ENCODE measurements around the gene NME5. TPM values are rescaled to one million over a fixed set of nuclear protein-coding genes. Genes with fewer than 3 reads are reported as not detected.
"Not testable (repeated sequence)": the region's sequence is repeated elsewhere in the genome, so short reads cannot be mapped to it uniquely, and the experiment has no call there.

NME5 gene
- total RNA-seq, 1 experiment from 2014 or later: 1.2 TPM

DNA sequence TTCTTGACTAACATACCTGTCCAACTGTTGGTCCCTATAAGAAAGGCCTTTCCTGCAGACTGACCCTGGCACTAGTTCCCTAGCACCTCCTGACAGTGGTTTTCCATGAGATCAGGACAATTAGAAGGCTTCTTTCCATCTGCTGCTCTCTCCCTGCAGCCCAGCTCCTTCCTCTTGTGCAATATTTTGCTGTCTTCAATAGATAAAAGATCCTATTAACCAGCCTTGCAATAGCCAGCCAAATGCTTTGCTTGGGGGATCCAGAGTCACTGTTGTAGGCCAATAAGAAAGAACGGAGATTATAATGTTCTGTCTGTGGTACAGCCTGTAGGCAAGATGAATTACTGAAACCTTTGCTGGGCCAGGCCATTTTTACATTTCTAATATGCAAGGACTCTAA, 18.4 kb upstream of the NME5 start:
- H3K27me3 ChIP-seq (ENCODE audit: control insufficient read depth, insufficient read depth, low read length): no peaks in the 10 kb centered on the region
- H3K36me3 ChIP-seq (replicated peaks; ENCODE audit: control insufficient read depth, insufficient read depth, low read length): peaks cover 31% of the 10 kb centered on the region
- no peak for DNase-seq
- no peak overlapping the region for H3K4me3 ChIP-seq (ENCODE audit: insufficient read depth, low read depth, low read length)

- peaks cover 22% of the 10 kb centered on the region for H3K36me3 ChIP-seq (replicated peaks; ENCODE audit: control insufficient read depth, insufficient read depth, low read length)
- H3K27me3 ChIP-seq (ENCODE audit: control insufficient read depth, insufficient read depth, low read length); H3K4me3 ChIP-seq (ENCODE audit: insufficient read depth, low read depth, low read length); DNase-seq: not testable (repeated sequence)
Observed at GRCh38 chr5:138155977-138156376, 16.7 kb upstream of the NME5 start.

DNA sequence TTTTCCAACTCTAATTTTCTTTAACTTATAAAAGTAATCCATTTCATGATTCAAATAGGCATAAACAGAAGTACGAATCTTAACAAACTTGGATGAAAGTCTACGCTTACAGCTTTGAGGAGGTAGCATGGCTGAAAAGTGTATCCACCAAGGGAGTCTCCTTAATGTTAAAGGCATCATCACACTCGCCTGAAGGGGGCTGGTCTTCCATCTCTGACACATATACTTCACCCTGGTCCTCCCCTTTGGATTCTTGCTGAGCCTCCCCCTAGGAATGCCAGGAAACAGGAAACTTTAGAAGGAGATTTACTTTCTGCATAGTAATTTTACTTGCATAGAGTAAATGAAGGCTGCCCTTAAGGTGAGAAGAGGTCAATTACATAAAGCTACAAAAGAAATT, 10.3 kb upstream of the NME5 start:
- DNase-seq: peak; percentile 33
- H3K4me3 ChIP-seq (ENCODE audit: insufficient read depth, low read depth, low read length): no peak overlapping the region
- no peaks in the 10 kb centered on the region for H3K27me3 ChIP-seq (ENCODE audit: control insufficient read depth, insufficient read depth, low read length)
- no peaks in the 10 kb centered on the region for H3K36me3 ChIP-seq (replicated peaks; ENCODE audit: control insufficient read depth, insufficient read depth, low read length)

- no peaks in the 10 kb centered on the region for H3K36me3 ChIP-seq (replicated peaks; ENCODE audit: control insufficient read depth, insufficient read depth, low read length)
- H3K4me3 ChIP-seq (ENCODE audit: insufficient read depth, low read depth, low read length): no peak overlapping the region
- DNase-seq: no peak
- no peaks in the 10 kb centered on the region for H3K27me3 ChIP-seq (ENCODE audit: control insufficient read depth, insufficient read depth, low read length)
Observed at GRCh38 chr5:138148811-138149210, 9.6 kb upstream of the NME5 start.

GRCh38 chr5:138143578-138143977, 4.3 kb upstream of the NME5 start:
- DNase-seq; H3K36me3 ChIP-seq (replicated peaks; ENCODE audit: control insufficient read depth, insufficient read depth, low read length); H3K4me3 ChIP-seq (ENCODE audit: insufficient read depth, low read depth, low read length); H3K27me3 ChIP-seq (ENCODE audit: control insufficient read depth, insufficient read depth, low read length): not testable (repeated sequence)

DNA sequence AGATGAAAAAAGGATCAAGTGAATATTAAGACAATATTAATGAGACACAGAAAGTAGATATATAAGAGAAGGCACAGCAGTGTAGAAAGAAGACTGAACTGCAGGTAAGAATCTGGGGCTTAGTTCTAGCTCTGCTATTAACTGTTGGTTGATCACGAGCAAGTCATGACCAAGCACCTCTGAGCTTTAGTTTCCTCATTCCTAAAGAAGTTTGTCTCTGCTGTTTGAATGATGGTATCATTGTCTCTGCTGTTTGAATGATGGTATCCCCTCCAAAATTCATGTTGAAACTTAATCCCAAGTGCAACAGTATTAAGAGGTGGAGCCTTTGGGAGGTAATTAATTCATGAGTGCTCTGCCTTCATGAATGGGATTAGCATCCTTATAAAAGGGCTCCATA, 2.5 kb upstream of the NME5 start:
- Histone ChIP-seq H3K36me3 (replicated peaks; ENCODE audit: control insufficient read depth, insufficient read depth, low read length) (no peaks in the 10 kb centered on the region), H3K4me3 (ENCODE audit: insufficient read depth, low read depth, low read length) (no peak overlapping the region), H3K27me3 (ENCODE audit: control insufficient read depth, insufficient read depth, low read length) (no peaks in the 10 kb centered on the region; the same call in none of the 2 replicates)
- DNase-seq: no peak

DNA sequence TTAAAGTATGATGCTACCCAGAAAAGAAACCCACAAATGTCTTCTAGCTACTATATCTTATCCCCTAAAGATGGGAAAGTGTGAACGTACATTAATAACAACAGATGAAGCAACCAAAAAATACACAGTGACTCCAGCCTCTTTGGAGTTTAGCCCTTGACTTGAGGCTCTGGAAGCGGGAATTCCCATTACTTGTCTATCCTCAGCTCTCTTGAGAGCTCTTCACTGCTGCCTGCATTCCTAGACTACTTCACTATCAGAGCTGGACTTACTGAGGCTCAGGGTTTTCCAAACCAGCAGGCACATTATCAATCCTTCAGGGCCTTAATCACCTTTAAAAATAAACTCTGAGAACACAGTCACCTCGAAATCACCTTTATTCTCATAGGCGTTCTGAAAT, 1.0 kb upstream of the NME5 start:
- no peak for DNase-seq
- no peaks in the 10 kb centered on the region; the same call in none of the 2 replicates for H3K27me3 ChIP-seq (ENCODE audit: control insufficient read depth, insufficient read depth, low read length)

GRCh38 chr5:138139781-138140090, 508 bp upstream of the NME5 start:
- no peak overlapping the region for H3K4me3 ChIP-seq (ENCODE audit: insufficient read depth, low read depth, low read length)
- no peak for DNase-seq
- no peaks in the 10 kb centered on the region for H3K36me3 ChIP-seq (replicated peaks; ENCODE audit: control insufficient read depth, insufficient read depth, low read length)
- H3K27me3 ChIP-seq (ENCODE audit: control insufficient read depth, insufficient read depth, low read length): no peaks in the 10 kb centered on the region; the same call in none of the 2 replicates

More for the DNA sequence above, 1.0 kb upstream of the NME5 start:
- no peaks in the 10 kb centered on the region for H3K36me3 ChIP-seq (replicated peaks; ENCODE audit: control insufficient read depth, insufficient read depth, low read length)
- no peak overlapping the region for H3K4me3 ChIP-seq (ENCODE audit: insufficient read depth, low read depth, low read length)

GRCh38 chr5:138132543-138132942, 6.7 kb downstream of the NME5 start:
- H3K36me3 ChIP-seq (replicated peaks; ENCODE audit: control insufficient read depth, insufficient read depth, low read length): no peaks in the 10 kb centered on the region
- DNase-seq: no peak
- H3K4me3 ChIP-seq (ENCODE audit: insufficient read depth, low read depth, low read length): no peak overlapping the region
- H3K27me3 ChIP-seq (ENCODE audit: control insufficient read depth, insufficient read depth, low read length): no peaks in the 10 kb centered on the region

- DNase-seq: no peak
- H3K36me3 ChIP-seq (replicated peaks; ENCODE audit: control insufficient read depth, insufficient read depth, low read length): no peaks in the 10 kb centered on the region
- H3K4me3 ChIP-seq (ENCODE audit: insufficient read depth, low read depth, low read length): no peak overlapping the region
- H3K27me3 ChIP-seq (ENCODE audit: control insufficient read depth, insufficient read depth, low read length): no peaks in the 10 kb centered on the region
Observed at GRCh38 chr5:138129347-138129746, 9.9 kb downstream of the NME5 start.

DNA sequence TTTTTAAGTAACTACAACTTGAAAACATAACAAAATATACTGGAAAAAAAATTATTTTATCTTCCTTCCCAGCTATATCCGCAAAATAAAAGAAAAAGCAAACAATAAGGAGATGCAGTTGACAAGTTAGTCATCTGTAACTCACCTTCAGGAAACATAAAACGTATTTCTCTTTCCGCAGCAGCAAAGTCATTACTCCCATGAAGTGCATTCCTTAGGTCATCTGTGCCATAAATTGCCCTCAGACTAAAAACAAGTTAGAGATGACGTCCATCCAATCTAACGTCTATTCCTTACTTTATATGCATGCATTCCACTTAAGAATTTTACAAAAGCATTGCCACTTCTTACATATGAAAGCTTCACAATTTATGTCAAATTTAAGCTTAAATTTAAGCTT, 10.9 kb downstream of the NME5 start:
- Histone ChIP-seq H3K36me3 (replicated peaks; ENCODE audit: control insufficient read depth, insufficient read depth, low read length) (no peaks in the 10 kb centered on the region), H3K4me3 (ENCODE audit: insufficient read depth, low read depth, low read length) (no peak overlapping the region), H3K27me3 (ENCODE audit: control insufficient read depth, insufficient read depth, low read length) (no peaks in the 10 kb centered on the region)
- DNase-seq: no peak

DNA sequence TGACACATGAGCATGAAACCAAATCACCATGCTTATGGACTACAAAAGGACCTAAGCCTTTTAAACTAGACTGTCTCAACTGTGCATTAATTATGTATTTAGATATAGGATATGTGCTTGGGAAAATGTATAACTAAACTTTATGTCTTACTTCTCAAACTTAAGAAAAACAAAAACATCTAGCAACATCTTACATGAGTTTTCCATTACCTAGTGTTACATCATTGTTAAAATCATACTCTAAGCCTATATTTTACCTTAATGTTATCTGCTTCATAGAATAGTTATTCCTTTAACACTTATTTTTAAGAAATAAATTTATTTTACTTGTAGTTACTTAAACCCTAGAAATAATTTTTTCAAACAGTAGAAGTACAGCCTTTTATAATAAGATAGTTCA, 24.0 kb downstream of the NME5 start:
- H3K27me3 ChIP-seq (ENCODE audit: control insufficient read depth, insufficient read depth, low read length): no peaks in the 10 kb centered on the region

DNA sequence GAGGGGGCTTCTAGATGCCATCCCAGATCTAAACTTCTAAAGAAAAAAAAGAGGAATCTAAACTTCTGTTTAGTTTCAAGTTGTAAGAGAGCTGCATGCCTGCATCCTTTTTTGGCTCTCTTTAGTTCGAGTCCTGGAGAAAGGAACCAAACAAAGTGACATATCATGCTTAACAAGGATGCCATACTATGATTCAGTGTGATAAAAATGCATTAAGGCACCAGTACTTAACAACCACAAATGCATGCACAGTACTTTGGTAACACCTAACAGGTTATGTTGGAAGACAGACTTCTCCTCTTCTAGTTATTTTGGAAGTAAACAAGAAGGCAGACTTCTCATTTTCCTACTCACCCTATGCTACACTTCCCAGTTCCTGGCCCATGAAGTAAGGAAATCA, 27.3 kb downstream of the NME5 start:
- DNase-seq: no peak
- H3K27me3 ChIP-seq (ENCODE audit: control insufficient read depth, insufficient read depth, low read length): no peaks in the 10 kb centered on the region
- no peak overlapping the region for H3K4me3 ChIP-seq (ENCODE audit: insufficient read depth, low read depth, low read length)
- H3K36me3 ChIP-seq (replicated peaks; ENCODE audit: control insufficient read depth, insufficient read depth, low read length): no peaks in the 10 kb centered on the region

More for the DNA sequence above, 24.0 kb downstream of the NME5 start:
- H3K36me3 ChIP-seq (replicated peaks; ENCODE audit: control insufficient read depth, insufficient read depth, low read length): no peaks in the 10 kb centered on the region
- DNase-seq: no peak
- no peak overlapping the region for H3K4me3 ChIP-seq (ENCODE audit: insufficient read depth, low read depth, low read length)

GRCh38 chr5:138111181-138111580, 28.0 kb downstream of the NME5 start:
- no peaks in the 10 kb centered on the region for H3K27me3 ChIP-seq (ENCODE audit: control insufficient read depth, insufficient read depth, low read length)
- no peak for DNase-seq
- no peaks in the 10 kb centered on the region for H3K36me3 ChIP-seq (replicated peaks; ENCODE audit: control insufficient read depth, insufficient read depth, low read length)
- H3K4me3 ChIP-seq (ENCODE audit: insufficient read depth, low read depth, low read length): no peak overlapping the region

- no peaks in the 10 kb centered on the region for H3K27me3 ChIP-seq (ENCODE audit: control insufficient read depth, insufficient read depth, low read length)
- peak; percentile 61 for DNase-seq
- H3K36me3 ChIP-seq (replicated peaks; ENCODE audit: control insufficient read depth, insufficient read depth, low read length): no peaks in the 10 kb centered on the region
- no peak overlapping the region for H3K4me3 ChIP-seq (ENCODE audit: insufficient read depth, low read depth, low read length)
Observed at GRCh38 chr5:138110266-138110963, 28.8 kb downstream of the NME5 start.

Data from H7 (cell line).